ENCODE measurements around the gene CTNNA3.

CTNNA3 gene

GRCh38 chr10:66982792-66983474 lies 713.1 kb downstream of the CTNNA3 start:
- no peaks in the 10 kb centered on the region for H3K27me3 ChIP-seq (ENCODE audit: control insufficient read depth in 1 of 2, insufficient read depth in 2 of 2, low read length in 2 of 2)
- no peaks in the 10 kb centered on the region for H3K9me3 ChIP-seq (ENCODE audit: control insufficient read depth in 1 of 2, low read length in 2 of 2)
- H3K4me3 ChIP-seq (ENCODE audit: low read depth in 1 of 2, low read length in 2 of 2): no peak overlapping the region
- H3K36me3 ChIP-seq (ENCODE audit: control insufficient read depth in 1 of 2, insufficient read depth in 2 of 2, low read length in 2 of 2): no peaks in the 10 kb centered on the region
- no peak overlapping the region for H3K27ac ChIP-seq (ENCODE audit: low read depth, low read length)
- H3K9ac ChIP-seq (ENCODE audit: low read depth in 1 of 2, low read length in 2 of 2): no peak overlapping the region
- H3K4me1 ChIP-seq (ENCODE audit: control insufficient read depth in 1 of 2, insufficient read depth in 2 of 2, low read length in 2 of 2): no peaks in the 10 kb centered on the region

- H3K27ac ChIP-seq (ENCODE audit: low read depth, low read length): no peak overlapping the region
- no peaks in the 10 kb centered on the region for H3K4me1 ChIP-seq (ENCODE audit: control insufficient read depth in 1 of 2, insufficient read depth in 2 of 2, low read length in 2 of 2)
- no peaks in the 10 kb centered on the region for H3K9me3 ChIP-seq (ENCODE audit: control insufficient read depth in 1 of 2, low read length in 2 of 2)
- no peaks in the 10 kb centered on the region for H3K27me3 ChIP-seq (ENCODE audit: control insufficient read depth in 1 of 2, insufficient read depth in 2 of 2, low read length in 2 of 2)
- H3K36me3 ChIP-seq (ENCODE audit: control insufficient read depth in 1 of 2, insufficient read depth in 2 of 2, low read length in 2 of 2): no peaks in the 10 kb centered on the region
- H3K4me3 ChIP-seq (ENCODE audit: low read depth in 1 of 2, low read length in 2 of 2): no peak overlapping the region
- no peak overlapping the region for H3K9ac ChIP-seq (ENCODE audit: low read depth in 1 of 2, low read length in 2 of 2)
These were observed 714.0 kb downstream of the CTNNA3 start for GRCh38 chr10:66982053-66982420.

GRCh38 chr10:66981361-66982052 lies 714.5 kb downstream of the CTNNA3 start:
- Histone ChIP-seq H3K36me3 (ENCODE audit: control insufficient read depth in 1 of 2, insufficient read depth in 2 of 2, low read length in 2 of 2) (no peaks in the 10 kb centered on the region), H3K9me3 (ENCODE audit: control insufficient read depth in 1 of 2, low read length in 2 of 2) (no peaks in the 10 kb centered on the region), H3K27ac (ENCODE audit: low read depth, low read length) (no peak overlapping the region), H3K9ac (ENCODE audit: low read depth in 1 of 2, low read length in 2 of 2) (no peak overlapping the region), H3K4me1 (ENCODE audit: control insufficient read depth in 1 of 2, insufficient read depth in 2 of 2, low read length in 2 of 2) (no peaks in the 10 kb centered on the region), H3K4me3 (ENCODE audit: low read depth in 1 of 2, low read length in 2 of 2) (no peak overlapping the region), H3K27me3 (ENCODE audit: control insufficient read depth in 1 of 2, insufficient read depth in 2 of 2, low read length in 2 of 2) (no peaks in the 10 kb centered on the region)

- no peak overlapping the region for H3K9ac ChIP-seq (ENCODE audit: low read depth in 1 of 2, low read length in 2 of 2)
- H3K4me1 ChIP-seq (ENCODE audit: control insufficient read depth in 1 of 2, insufficient read depth in 2 of 2, low read length in 2 of 2): no peaks in the 10 kb centered on the region
- H3K27me3 ChIP-seq (ENCODE audit: control insufficient read depth in 1 of 2, insufficient read depth in 2 of 2, low read length in 2 of 2): no peaks in the 10 kb centered on the region
- H3K9me3 ChIP-seq (ENCODE audit: control insufficient read depth in 1 of 2, low read length in 2 of 2): no peaks in the 10 kb centered on the region
- no peak overlapping the region for H3K4me3 ChIP-seq (ENCODE audit: low read depth in 1 of 2, low read length in 2 of 2)
- H3K27ac ChIP-seq (ENCODE audit: low read depth, low read length): no peak overlapping the region
- H3K36me3 ChIP-seq (ENCODE audit: control insufficient read depth in 1 of 2, insufficient read depth in 2 of 2, low read length in 2 of 2): no peaks in the 10 kb centered on the region
These were observed 715.7 kb downstream of the CTNNA3 start for GRCh38 chr10:66980246-66980815.

GRCh38 chr10:66964946-66965345 lies 731.0 kb downstream of the CTNNA3 start:
- Histone ChIP-seq H3K9me3 (ENCODE audit: control insufficient read depth in 1 of 2, low read length in 2 of 2) (no peaks in the 10 kb centered on the region), H3K36me3 (ENCODE audit: control insufficient read depth in 1 of 2, insufficient read depth in 2 of 2, low read length in 2 of 2) (no peaks in the 10 kb centered on the region), H3K9ac (ENCODE audit: low read depth in 1 of 2, low read length in 2 of 2) (no peak overlapping the region), H3K4me1 (ENCODE audit: control insufficient read depth in 1 of 2, insufficient read depth in 2 of 2, low read length in 2 of 2) (no peaks in the 10 kb centered on the region), H3K27ac (ENCODE audit: low read depth, low read length) (no peak overlapping the region), H3K4me3 (ENCODE audit: low read depth in 1 of 2, low read length in 2 of 2) (no peak overlapping the region), H3K27me3 (ENCODE audit: control insufficient read depth in 1 of 2, insufficient read depth in 2 of 2, low read length in 2 of 2) (no peaks in the 10 kb centered on the region)

GRCh38 chr10:66958466-66958865 lies 737.5 kb downstream of the CTNNA3 start:
- H3K27me3 ChIP-seq (ENCODE audit: control insufficient read depth in 1 of 2, insufficient read depth in 2 of 2, low read length in 2 of 2): no peaks in the 10 kb centered on the region
- no peak overlapping the region for H3K4me3 ChIP-seq (ENCODE audit: low read depth in 1 of 2, low read length in 2 of 2)
- no peak overlapping the region for H3K27ac ChIP-seq (ENCODE audit: low read depth, low read length)
- no peaks in the 10 kb centered on the region for H3K36me3 ChIP-seq (ENCODE audit: control insufficient read depth in 1 of 2, insufficient read depth in 2 of 2, low read length in 2 of 2)
- no peak overlapping the region for H3K9ac ChIP-seq (ENCODE audit: low read depth in 1 of 2, low read length in 2 of 2)
- H3K4me1 ChIP-seq (ENCODE audit: control insufficient read depth in 1 of 2, insufficient read depth in 2 of 2, low read length in 2 of 2): no peaks in the 10 kb centered on the region
- no peaks in the 10 kb centered on the region for H3K9me3 ChIP-seq (ENCODE audit: control insufficient read depth in 1 of 2, low read length in 2 of 2)

- Histone ChIP-seq H3K27me3 (ENCODE audit: control insufficient read depth in 1 of 2, insufficient read depth in 2 of 2, low read length in 2 of 2) (no peaks in the 10 kb centered on the region), H3K4me3 (ENCODE audit: low read depth in 1 of 2, low read length in 2 of 2) (no peak overlapping the region), H3K36me3 (ENCODE audit: control insufficient read depth in 1 of 2, insufficient read depth in 2 of 2, low read length in 2 of 2) (no peaks in the 10 kb centered on the region), H3K9ac (ENCODE audit: low read depth in 1 of 2, low read length in 2 of 2) (no peak overlapping the region), H3K9me3 (ENCODE audit: control insufficient read depth in 1 of 2, low read length in 2 of 2) (no peaks in the 10 kb centered on the region), H3K4me1 (ENCODE audit: control insufficient read depth in 1 of 2, insufficient read depth in 2 of 2, low read length in 2 of 2) (no peaks in the 10 kb centered on the region), H3K27ac (ENCODE audit: low read depth, low read length) (no peak overlapping the region)
These were observed 744.1 kb downstream of the CTNNA3 start for GRCh38 chr10:66951896-66952295.

- no peaks in the 10 kb centered on the region for H3K27me3 ChIP-seq (ENCODE audit: control insufficient read depth in 1 of 2, insufficient read depth in 2 of 2, low read length in 2 of 2)
- no peaks in the 10 kb centered on the region for H3K9me3 ChIP-seq (ENCODE audit: control insufficient read depth in 1 of 2, low read length in 2 of 2)
- no peak overlapping the region for H3K9ac ChIP-seq (ENCODE audit: low read depth in 1 of 2, low read length in 2 of 2)
- H3K36me3 ChIP-seq (ENCODE audit: control insufficient read depth in 1 of 2, insufficient read depth in 2 of 2, low read length in 2 of 2): no peaks in the 10 kb centered on the region
- no peak overlapping the region for H3K27ac ChIP-seq (ENCODE audit: low read depth, low read length)
- H3K4me3 ChIP-seq (ENCODE audit: low read depth in 1 of 2, low read length in 2 of 2): no peak overlapping the region
- H3K4me1 ChIP-seq (ENCODE audit: control insufficient read depth in 1 of 2, insufficient read depth in 2 of 2, low read length in 2 of 2): no peaks in the 10 kb centered on the region
These were observed 752.4 kb downstream of the CTNNA3 start for GRCh38 chr10:66943590-66943989.

GRCh38 chr10:66942407-66942806 lies 753.6 kb downstream of the CTNNA3 start:
- Histone ChIP-seq H3K4me1 (ENCODE audit: control insufficient read depth in 1 of 2, insufficient read depth in 2 of 2, low read length in 2 of 2) (no peaks in the 10 kb centered on the region), H3K36me3 (ENCODE audit: control insufficient read depth in 1 of 2, insufficient read depth in 2 of 2, low read length in 2 of 2) (no peaks in the 10 kb centered on the region), H3K27me3 (ENCODE audit: control insufficient read depth in 1 of 2, insufficient read depth in 2 of 2, low read length in 2 of 2) (no peaks in the 10 kb centered on the region), H3K27ac (ENCODE audit: low read depth, low read length) (no peak overlapping the region), H3K4me3 (ENCODE audit: low read depth in 1 of 2, low read length in 2 of 2) (no peak overlapping the region), H3K9ac (ENCODE audit: low read depth in 1 of 2, low read length in 2 of 2) (no peak overlapping the region), H3K9me3 (ENCODE audit: control insufficient read depth in 1 of 2, low read length in 2 of 2) (no peaks in the 10 kb centered on the region)

GRCh38 chr10:66941491-66941890 lies 754.5 kb downstream of the CTNNA3 start:
- Histone ChIP-seq H3K9ac (ENCODE audit: low read depth in 1 of 2, low read length in 2 of 2) (no peak overlapping the region), H3K27ac (ENCODE audit: low read depth, low read length) (no peak overlapping the region), H3K4me1 (ENCODE audit: control insufficient read depth in 1 of 2, insufficient read depth in 2 of 2, low read length in 2 of 2) (no peaks in the 10 kb centered on the region), H3K27me3 (ENCODE audit: control insufficient read depth in 1 of 2, insufficient read depth in 2 of 2, low read length in 2 of 2) (no peaks in the 10 kb centered on the region), H3K36me3 (ENCODE audit: control insufficient read depth in 1 of 2, insufficient read depth in 2 of 2, low read length in 2 of 2) (no peaks in the 10 kb centered on the region), H3K4me3 (ENCODE audit: low read depth in 1 of 2, low read length in 2 of 2) (no peak overlapping the region), H3K9me3 (ENCODE audit: control insufficient read depth in 1 of 2, low read length in 2 of 2) (no peaks in the 10 kb centered on the region)

Measured in duodenal mucosa (tissue), 2 donors.